H9 (cell line): ENCODE measurements around the gene SPTSSA. TPM values are rescaled to one million over a fixed set of nuclear protein-coding genes. Genes with fewer than 3 reads are reported as not detected.

ENCODE experiments used
- DNase-seq: peaks from one replicate; pipeline ENCODE4 v3.0.0-alpha.2; 2017
- H2AFZ ChIP-seq: one replicate; pipeline ENCODE4 v1.6.1; 2013; ENCODE audit warnings: mild to moderate bottlenecking, low read length, control low read depth, moderate library complexity
- H2AK5ac ChIP-seq: 2 replicates; pipeline ENCODE4 v1.6.1; 2013; ENCODE audit warnings: low read length, control low read depth, mixed read lengths; ENCODE audit not compliant: insufficient read length
- H2BK120ac ChIP-seq: one replicate; pipeline ENCODE4 v1.6.1; 2013; ENCODE audit warnings: low read depth, mild to moderate bottlenecking, low read length, control low read depth, inconsistent platforms; ENCODE audit not compliant: poor library complexity, severe bottlenecking
- H2BK12ac ChIP-seq: 2 replicates; pipeline ENCODE4 v1.6.1; 2013; ENCODE audit warnings: low read length, control low read depth, mixed read lengths, low read depth; ENCODE audit not compliant: insufficient read length
- H2BK15ac ChIP-seq: 2 replicates; pipeline ENCODE4 v1.6.1; 2013; ENCODE audit warnings: low read depth, low read length, control low read depth
- H2BK20ac ChIP-seq: one replicate; pipeline ENCODE4 v1.6.1; 2013; ENCODE audit warnings: low read depth, mild to moderate bottlenecking, low read length, control low read depth, inconsistent platforms; ENCODE audit not compliant: poor library complexity, severe bottlenecking
- H2BK5ac ChIP-seq: 2 replicates; pipeline ENCODE4 v1.6.1; 2013; ENCODE audit warnings: low read length, control low read depth, mixed read lengths; ENCODE audit not compliant: insufficient read length
- H3K14ac ChIP-seq: 2 replicates; pipeline ENCODE4 v1.6.1; 2013; ENCODE audit warnings: low read length, control low read depth; ENCODE audit not compliant: insufficient read depth
- H3K18ac ChIP-seq: 2 replicates; pipeline ENCODE4 v1.6.1; 2013; ENCODE audit warnings: low read depth, mild to moderate bottlenecking, mixed read lengths, low read length, control low read depth; ENCODE audit not compliant: insufficient read length
- H3K23ac ChIP-seq: 2 replicates; pipeline ENCODE4 v1.6.1; 2013; ENCODE audit warnings: low read length, control low read depth, mixed read lengths, low read depth; ENCODE audit not compliant: insufficient read length
- H3K23me2 ChIP-seq: 2 replicates; pipeline ENCODE4 v1.6.1; 2013; ENCODE audit warnings: low read depth, mild to moderate bottlenecking, mixed read lengths, low read length, control low read depth; ENCODE audit not compliant: insufficient read length, poor library complexity, severe bottlenecking
- H3K27ac ChIP-seq: 2 replicates; pipeline ENCODE4 v1.5.1; 2013; ENCODE audit warnings: low read length, control low read depth, mixed read lengths, low read depth; ENCODE audit not compliant: insufficient read length
- H3K27me3 ChIP-seq: 2 replicates; pipeline ENCODE4 v1.6.1; 2013; ENCODE audit warnings: low read length, control low read depth, inconsistent platforms; ENCODE audit not compliant: insufficient read depth
- H3K4ac ChIP-seq: 2 replicates; pipeline ENCODE4 v1.6.1; 2013; ENCODE audit warnings: low read depth, mild to moderate bottlenecking, control low read depth, inconsistent platforms, low read length, moderate library complexity
- H3K4me1 ChIP-seq: 2 replicates; pipeline ENCODE4 v1.6.1; 2013; ENCODE audit warnings: low read length, control low read depth, inconsistent platforms; ENCODE audit not compliant: insufficient read depth
- H3K4me2 ChIP-seq: 2 replicates; pipeline ENCODE4 v1.6.1; 2013; ENCODE audit warnings: low read length, control low read depth, mixed read lengths; ENCODE audit not compliant: insufficient read length, insufficient read depth
- H3K56ac ChIP-seq: 2 replicates; pipeline ENCODE4 v1.6.1; 2013; ENCODE audit warnings: low read depth, mild to moderate bottlenecking, mixed read lengths, low read length, control low read depth; ENCODE audit not compliant: insufficient read length
- H3K79me1 ChIP-seq: 2 replicates; pipeline ENCODE4 v1.6.1; 2013; ENCODE audit warnings: low read depth, mild to moderate bottlenecking, moderate library complexity, low read length, control low read depth, inconsistent platforms; ENCODE audit not compliant: insufficient read depth, poor library complexity, severe bottlenecking
- H3K79me2 ChIP-seq: 2 replicates; pipeline ENCODE4 v1.6.1; 2013; ENCODE audit warnings: low read length, control low read depth, inconsistent platforms; ENCODE audit not compliant: insufficient read depth
- H3K9ac ChIP-seq: 2 replicates; pipeline ENCODE4 v1.6.1; 2013; ENCODE audit warnings: low read length, control low read depth, mixed read lengths; ENCODE audit not compliant: insufficient read length; ENCODE audit errors: extremely low read depth
- H3K9me3 ChIP-seq: one replicate; pipeline ENCODE4 v1.6.1; 2013; ENCODE audit warnings: low read depth, low read length, inconsistent platforms; ENCODE audit not compliant: control insufficient read depth
- H3T11ph ChIP-seq: one replicate; pipeline ENCODE4 v1.6.1; 2013; ENCODE audit warnings: mild to moderate bottlenecking, low read length, control low read depth, inconsistent platforms
- H4K20me1 ChIP-seq: one replicate; pipeline ENCODE4 v1.6.1; 2013; ENCODE audit not compliant: control insufficient read depth, insufficient read length, insufficient read depth
- H4K5ac ChIP-seq: 2 replicates; pipeline ENCODE4 v1.6.1; 2013; ENCODE audit warnings: low read depth, mild to moderate bottlenecking, mixed read lengths, low read length, control low read depth; ENCODE audit not compliant: insufficient read length
- H4K8ac ChIP-seq: replicated peaks from 2 replicates; pipeline ENCODE4 v1.6.1; 2013; ENCODE audit warnings: low read length, control low read depth, mixed read lengths, low read depth; ENCODE audit not compliant: insufficient read length
- H4K91ac ChIP-seq: 2 replicates; pipeline ENCODE4 v1.6.1; 2013; ENCODE audit warnings: low read depth, mild to moderate bottlenecking, moderate library complexity, mixed read lengths, low read length, control low read depth; ENCODE audit not compliant: insufficient read length
- H3K27ac Mint-ChIP-seq, 3 experiments: 2 replicates in 2 of 3; 3 replicates in 1 of 3; pipeline ENCODE4 v1.8.0; 2020 to 2021; ENCODE audit warnings: mixed read lengths in 3 of 3, mild to moderate bottlenecking in 1 of 3, moderate library complexity in 1 of 3
- H3K27me3 Mint-ChIP-seq: 2 replicates; pipeline ENCODE4 v1.8.0; 2021; ENCODE audit warnings: low read depth, mild to moderate bottlenecking, moderate library complexity, mixed read lengths
- H3K36me3 Mint-ChIP-seq, 3 experiments: 2 replicates in 2 of 3; 3 replicates in 1 of 3; pipeline ENCODE4 v1.8.0; 2020 to 2021; ENCODE audit warnings: low read depth in 3 of 3, mixed read lengths in 3 of 3; ENCODE audit not compliant: insufficient read depth in 1 of 3
- H3K4me1 Mint-ChIP-seq, 2 experiments: 2 replicates each; pipeline ENCODE4 v1.8.0; 2020; ENCODE audit warnings: mixed read lengths in 2 of 2
- H3K4me3 Mint-ChIP-seq, 2 experiments: 2 replicates in 1 of 2; 3 replicates in 1 of 2; pipeline ENCODE4 v1.8.0; 2020 to 2021; ENCODE audit warnings: mild to moderate bottlenecking in 2 of 2, mixed read lengths in 2 of 2, moderate library complexity in 1 of 2
- H3K9me3 Mint-ChIP-seq, 2 experiments: 2 replicates in 1 of 2; 3 replicates in 1 of 2; pipeline ENCODE4 v1.8.0; 2020; ENCODE audit warnings: mild to moderate bottlenecking in 2 of 2, mixed read lengths in 2 of 2, moderate library complexity in 1 of 2
- WGBS: extraction: QIAGEN DNeasy Blood & Tissue Kit; methylation state at CpG from one replicate; pipeline ENCODE4 v1.1.7; 2013; ENCODE audit warnings: missing lambda C conversion rate, low lambda C conversion rate, mixed read lengths; ENCODE audit not compliant: insufficient read length; ENCODE audit errors: extremely low coverage; 5-methylcytosine and 5-hydroxymethylcytosine counted together
- total RNA-seq: library from RNA; stranded (reverse); gene quantifications from 2 replicates; pipeline ENCODE4 v1.2.1, GENCODE V29; 2021
- TF ChIP-seq, protein P1 (sequence below): fragments of 200-600 bp; sonication (generic); conservative IDR thresholded peaks from 3 replicates; pipeline ENCODE4 v1.8.0; 2021; ENCODE audit warnings: antibody characterized with exemption, mild to moderate bottlenecking

Gene SPTSSA
- total RNA-seq, 1 experiment from 2014 or later: 23.3 TPM

DNA sequence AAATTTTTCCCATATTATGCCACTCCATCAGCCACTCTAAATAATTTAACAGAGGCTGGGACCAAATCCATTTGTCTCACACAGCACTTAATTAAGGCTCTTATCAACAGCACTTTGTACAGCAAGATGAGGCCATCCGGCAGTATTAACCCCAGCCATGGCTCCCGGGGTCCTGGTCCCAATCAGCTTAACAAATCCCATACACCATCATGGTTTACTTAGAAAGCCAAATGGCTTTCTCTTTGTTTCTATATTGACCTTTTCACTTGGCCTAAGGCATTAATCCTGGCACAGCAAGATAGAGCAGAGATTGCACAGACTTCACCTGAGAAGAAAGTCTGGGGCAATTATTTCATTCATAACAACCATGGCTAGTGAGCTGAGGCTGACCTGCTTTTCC lies 38.6 kb downstream of the SPTSSA start:
- DNase-seq: no peak
- no peak overlapping the region for H3K9ac ChIP-seq
- no peak overlapping the region for H2BK12ac ChIP-seq

More for the DNA sequence above, 38.6 kb downstream of the SPTSSA start:
- Histone ChIP-seq H3T11ph (no peak overlapping the region), H3K14ac (no peak overlapping the region), H4K91ac (no peak overlapping the region), H2BK120ac (no peak overlapping the region), H3K56ac (no peak overlapping the region), H2BK15ac (no peak overlapping the region), H3K9me3 (no peaks in the 10 kb centered on the region), H3K27me3 (no peaks in the 10 kb centered on the region), H3K27ac (no peak overlapping the region), H3K79me1 (no peaks in the 10 kb centered on the region), H3K4me1 (no peaks in the 10 kb centered on the region), H2AK5ac (no peak overlapping the region), H2BK5ac (no peak overlapping the region), H4K5ac (no peak overlapping the region), H3K4me2 (no peak overlapping the region), H2BK20ac (no peak overlapping the region), H3K23ac (no peak overlapping the region), H3K79me2 (no peaks in the 10 kb centered on the region), H3K4ac (no peak overlapping the region), H4K20me1 (no peaks in the 10 kb centered on the region), H3K23me2 (no peaks in the 10 kb centered on the region), H3K18ac (no peak overlapping the region), H2AFZ (no peak overlapping the region), H4K8ac (no peak overlapping the region)
- WGBS: no CpG with 5 or more reads among the region's 2 CpGs
- Mint-ChIP-seq H3K4me3 (no peak overlapping the region), H3K27me3 (peaks cover 1% of the 10 kb centered on the region), H3K9me3 (peaks cover 12 to 14% of the 10 kb centered on the region in 2 experiments), H3K27ac (no peak overlapping the region), H3K36me3 (peaks cover 5 to 13% (median 6%) of the 10 kb centered on the region in 3 experiments; a peak in 5 of 7 replicates), H3K4me1 (peaks cover 0 to 3% of the 10 kb centered on the region in 2 experiments; a peak in 1 of 4 replicates)
- TF ChIP-seq, protein P1, sequence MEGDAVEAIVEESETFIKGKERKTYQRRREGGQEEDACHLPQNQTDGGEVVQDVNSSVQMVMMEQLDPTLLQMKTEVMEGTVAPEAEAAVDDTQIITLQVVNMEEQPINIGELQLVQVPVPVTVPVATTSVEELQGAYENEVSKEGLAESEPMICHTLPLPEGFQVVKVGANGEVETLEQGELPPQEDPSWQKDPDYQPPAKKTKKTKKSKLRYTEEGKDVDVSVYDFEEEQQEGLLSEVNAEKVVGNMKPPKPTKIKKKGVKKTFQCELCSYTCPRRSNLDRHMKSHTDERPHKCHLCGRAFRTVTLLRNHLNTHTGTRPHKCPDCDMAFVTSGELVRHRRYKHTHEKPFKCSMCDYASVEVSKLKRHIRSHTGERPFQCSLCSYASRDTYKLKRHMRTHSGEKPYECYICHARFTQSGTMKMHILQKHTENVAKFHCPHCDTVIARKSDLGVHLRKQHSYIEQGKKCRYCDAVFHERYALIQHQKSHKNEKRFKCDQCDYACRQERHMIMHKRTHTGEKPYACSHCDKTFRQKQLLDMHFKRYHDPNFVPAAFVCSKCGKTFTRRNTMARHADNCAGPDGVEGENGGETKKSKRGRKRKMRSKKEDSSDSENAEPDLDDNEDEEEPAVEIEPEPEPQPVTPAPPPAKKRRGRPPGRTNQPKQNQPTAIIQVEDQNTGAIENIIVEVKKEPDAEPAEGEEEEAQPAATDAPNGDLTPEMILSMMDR: no peak
